Measurements from ENCODE around the gene ZNF132.

Gene ZNF132

DNA sequence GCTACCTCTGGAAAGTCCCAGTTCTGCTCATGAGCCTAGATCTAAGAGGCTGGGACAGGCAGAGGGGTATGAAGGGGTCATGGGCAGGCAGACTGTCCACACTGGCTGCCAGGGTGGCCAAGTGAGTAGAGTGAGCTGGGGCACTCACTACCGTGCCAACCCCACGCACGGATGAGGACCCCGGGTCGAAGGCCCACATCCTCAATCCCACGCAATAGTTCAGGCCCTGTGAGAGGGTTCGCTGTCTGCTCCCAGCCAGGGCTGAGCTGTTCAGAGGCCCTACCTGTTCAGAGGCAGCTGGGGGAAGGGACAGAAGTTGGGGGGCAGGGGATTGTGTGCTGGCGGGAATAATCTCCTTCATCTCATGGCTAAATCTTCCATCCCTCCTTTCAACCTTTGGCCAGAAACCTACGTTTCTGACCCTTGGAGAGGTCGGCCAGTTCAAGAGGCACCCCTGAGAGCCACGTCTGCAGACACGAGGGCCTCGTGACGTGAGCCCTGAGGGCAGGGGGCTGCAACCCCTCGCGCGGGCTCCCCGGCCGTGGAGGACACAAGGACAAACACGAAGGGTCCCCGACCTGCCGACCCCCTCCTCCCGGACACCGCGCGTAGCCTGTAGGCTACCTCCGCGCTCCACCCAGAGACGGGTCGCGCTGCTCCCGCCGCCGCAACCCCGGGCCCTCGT is 53.9 kb downstream of the ZNF132 start:
- peak; percentile 31 for DNase-seq

DNA sequence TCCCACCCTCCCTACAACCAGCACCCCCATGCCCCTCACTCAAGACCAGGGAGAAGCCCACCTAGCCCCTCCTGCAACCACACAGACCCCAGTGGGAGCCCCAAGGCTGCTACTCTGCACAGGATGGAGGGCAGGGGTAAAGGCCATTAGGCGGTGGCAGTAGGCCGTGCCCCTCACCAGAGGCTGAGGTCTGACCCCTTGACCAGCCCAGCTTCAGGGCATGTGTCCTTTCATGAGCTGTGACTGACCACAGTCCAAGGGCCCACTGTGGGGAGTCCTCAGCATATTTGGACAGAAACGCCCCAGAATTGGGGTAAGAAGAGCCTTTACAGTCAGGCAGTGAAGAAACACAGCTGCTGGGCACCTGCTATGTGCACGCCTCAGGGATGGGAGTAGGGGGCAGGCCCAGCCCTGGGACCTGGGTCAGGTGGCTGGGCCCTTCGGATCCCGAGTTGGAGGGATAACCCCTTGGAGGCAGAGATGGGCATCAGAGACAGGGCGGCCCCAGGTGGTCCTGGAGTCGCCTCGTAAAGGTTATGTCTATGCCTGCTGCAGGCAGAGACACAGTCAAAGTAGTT is 54.6 kb downstream of the ZNF132 start:
- no peak for DNase-seq

DNA sequence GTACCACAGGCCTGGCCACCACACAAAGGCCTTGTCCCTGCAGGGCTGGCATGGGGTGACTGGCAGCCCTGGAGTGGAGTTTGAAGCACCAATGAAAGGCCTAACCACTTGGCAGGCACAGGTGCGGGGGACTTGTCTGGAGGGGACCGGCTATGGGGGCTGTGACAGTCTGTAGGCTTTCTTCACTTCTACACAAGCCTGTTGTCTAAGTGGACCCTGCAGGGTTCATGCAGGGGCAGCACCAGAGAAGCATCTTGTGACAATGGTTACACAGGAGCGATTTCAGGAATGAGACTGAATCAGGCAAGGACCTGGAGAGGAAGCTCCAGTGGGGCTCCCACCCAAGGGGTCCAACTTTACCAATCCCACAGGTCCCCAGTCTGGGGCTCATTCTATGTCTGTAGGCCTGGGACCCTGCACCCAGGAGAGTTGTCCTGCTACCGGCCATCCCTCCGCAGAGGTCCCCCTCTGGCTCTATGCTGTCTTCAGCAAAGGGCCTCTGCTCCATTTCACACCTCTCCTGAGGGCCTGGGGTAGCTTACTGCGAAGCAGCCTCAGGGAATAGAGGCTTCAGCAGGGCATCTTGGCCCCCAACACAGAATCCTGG is 56.9 kb downstream of the ZNF132 start:
- DNase-seq, result no peak
